Thymus (tissue), 11 donors: ENCODE measurements around the gene PIEZO1. TPM values are rescaled to one million over a fixed set of nuclear protein-coding genes. Genes with fewer than 3 reads are reported as not detected.
"Not testable (repeated sequence)": the region's sequence is repeated elsewhere in the genome, so short reads cannot be mapped to it uniquely, and the experiment has no call there.

Experiments
- DNase-seq, 9 donors: peaks; one replicate each; pipeline ENCODE4 v3.0.0-alpha.2; 2013; ENCODE audit warnings: low spot score in 9 of 9, low read depth in 6 of 9, missing footprints in 1 of 9
- H3K27ac ChIP-seq, 2 donors: one replicate each; pipeline ENCODE4 v1.5.1; 2013; ENCODE audit warnings: control low read depth in 1 of 2, low read depth in 1 of 2, low read length in 1 of 2, mild to moderate bottlenecking in 1 of 2, moderate library complexity in 1 of 2
- H3K27me3 ChIP-seq, 2 donors: one replicate each; pipeline ENCODE4 v1.5.1; 2013; ENCODE audit warnings: low read length in 1 of 2; ENCODE audit not compliant: control insufficient read depth in 2 of 2, insufficient read depth in 1 of 2
- H3K36me3 ChIP-seq, 2 donors: one replicate each; pipeline ENCODE4 v1.5.1; 2013; ENCODE audit warnings: low read length in 1 of 2, mild to moderate bottlenecking in 1 of 2, moderate library complexity in 1 of 2; ENCODE audit not compliant: control insufficient read depth in 2 of 2, insufficient read depth in 2 of 2
- H3K4me1 ChIP-seq, 2 donors: one replicate each; pipeline ENCODE4 v1.5.1; 2013; ENCODE audit warnings: low read length in 2 of 2; ENCODE audit not compliant: control insufficient read depth in 2 of 2, insufficient read depth in 2 of 2
- H3K4me3 ChIP-seq, 2 donors: one replicate each; pipeline ENCODE4 v1.5.1; 2013; ENCODE audit warnings: low read length in 2 of 2, control low read depth in 1 of 2, mild to moderate bottlenecking in 1 of 2
- H3K9me3 ChIP-seq, 2 donors: one replicate each; pipeline ENCODE4 v1.5.1; 2013; ENCODE audit warnings: low read length in 1 of 2, mild to moderate bottlenecking in 1 of 2; ENCODE audit not compliant: control insufficient read depth in 2 of 2, insufficient read depth in 1 of 2
- WGBS: extraction: QIAGEN DNeasy Blood & Tissue Kit; methylation state at CpG from one replicate; pipeline ENCODE4 v1.1.7; 2013; 5-methylcytosine and 5-hydroxymethylcytosine counted together
- polyA plus RNA-seq: library from polyadenylated mRNA; stranded (reverse); fragments of 200-250 nt; gene quantifications from one replicate; pipeline ENCODE4 v1.2.3, GENCODE V29; 2013
- total RNA-seq: library from RNA; stranded (reverse); fragments of 120-200 nt; gene quantifications from one replicate; pipeline ENCODE4 v1.2.4, GENCODE V29; 2013
- donor health status: healthy.

The PIEZO1 gene
- total and polyA plus RNA-seq, 2 donors = 25.2 to 115 TPM

GRCh38 chr16:88788749-88789148 lies 3.7 kb upstream of the PIEZO1 start:
- H3K4me1 ChIP-seq = peaks cover 42 to 56% of the 10 kb centered on the region in 2 donors
- H3K9me3 ChIP-seq, H3K27me3 ChIP-seq, DNase-seq, H3K36me3 ChIP-seq, H3K4me3 ChIP-seq, H3K27ac ChIP-seq: not testable (repeated sequence)
- WGBS = 97% methylated on average over 8 of the region's 8 CpGs

- DNase-seq = no peak
- Histone ChIP-seq H3K4me1 (peaks cover 39 to 56% of the 10 kb centered on the region in 2 donors), H3K36me3 (no peaks in the 10 kb centered on the region), H3K9me3 (no peaks in the 10 kb centered on the region), H3K27me3 (peaks cover 0 to 9% of the 10 kb centered on the region in 2 donors), H3K4me3 (no peak overlapping the region), H3K27ac (no peak overlapping the region)
- WGBS = 98% methylated on average over 11 of the region's 11 CpGs
These were observed 2.7 kb upstream of the PIEZO1 start for GRCh38 chr16:88787579-88788314.

GRCh38 chr16:88784856-88785105 lies 239 bp downstream of the PIEZO1 start:
- Histone ChIP-seq H3K4me1 (peaks cover 27 to 58% of the 10 kb centered on the region in 2 donors), H3K9me3 (no peaks in the 10 kb centered on the region), H3K36me3 (no peaks in the 10 kb centered on the region), H3K4me3 (peak overlapping the region in 1 of 2 donors; percentile 85), H3K27ac (peak overlapping the region in 1 of 2 donors; percentile 84), H3K27me3 (peaks cover 0 to 9% of the 10 kb centered on the region in 2 donors)
- DNase-seq = no peak
- WGBS = under 1% methylated on average over 32 of the region's 32 CpGs

- Histone ChIP-seq H3K27me3 (peaks cover 0 to 9% of the 10 kb centered on the region in 2 donors), H3K4me3 (peak overlapping the region; percentile 52 to 85), H3K36me3 (no peaks in the 10 kb centered on the region), H3K27ac (peak overlapping the region; percentile 81 to 84), H3K9me3 (no peaks in the 10 kb centered on the region), H3K4me1 (peaks cover 26 to 58% of the 10 kb centered on the region in 2 donors)
- under 1% methylated on average over 74 of the region's 74 CpGs for WGBS
- DNase-seq = peak in 1 of 9 donors; percentile 59
These were observed 755 bp downstream of the PIEZO1 start for GRCh38 chr16:88784074-88784855.

- H3K4me1 ChIP-seq = peaks cover 26 to 62% of the 10 kb centered on the region in 2 donors
- no peaks in the 10 kb centered on the region for H3K36me3 ChIP-seq
- H3K27ac ChIP-seq = peak overlapping the region; percentile 81 to 84
- peaks cover 0 to 9% of the 10 kb centered on the region in 2 donors for H3K27me3 ChIP-seq
- H3K4me3 ChIP-seq = peak overlapping the region; percentile 52 to 85
- H3K9me3 ChIP-seq = no peaks in the 10 kb centered on the region
- 8% methylated on average over 27 of the region's 27 CpGs for WGBS
- peak in 1 of 9 donors; percentile 59 for DNase-seq
These were observed 1.5 kb downstream of the PIEZO1 start for GRCh38 chr16:88783391-88784073.

- Histone ChIP-seq H3K27me3 (peaks cover 0 to 14% of the 10 kb centered on the region in 2 donors), H3K9me3 (no peaks in the 10 kb centered on the region), H3K4me3 (no peak overlapping the region), H3K4me1 (peaks cover 26 to 70% of the 10 kb centered on the region in 2 donors), H3K27ac (peak overlapping the region; percentile 48 to 81), H3K36me3 (no peaks in the 10 kb centered on the region)
- 60% methylated on average over 16 of the region's 16 CpGs for WGBS
- no peak for DNase-seq
These were observed 2.3 kb downstream of the PIEZO1 start for GRCh38 chr16:88782454-88783390.

- Histone ChIP-seq H3K27ac (peak overlapping the region; percentile 2 to 89), H3K36me3 (no peaks in the 10 kb centered on the region), H3K4me3 (peak overlapping the region in 1 of 2 donors; percentile 3), H3K27me3 (peaks cover 0 to 14% of the 10 kb centered on the region in 2 donors), H3K9me3 (no peaks in the 10 kb centered on the region), H3K4me1 (peaks cover 24 to 74% of the 10 kb centered on the region in 2 donors)
- DNase-seq = peak in 4 of 9 donors; percentile 70 to 88 (median 74)
- 19% methylated on average over 28 of the region's 28 CpGs for WGBS
These were observed 3.6 kb downstream of the PIEZO1 start for GRCh38 chr16:88781140-88782077.
